WTC11 (cell line): ENCODE measurements around the gene ADCY2.

Experiments used
- CREB1 ChIP-seq: sonication (generic); formaldehyde crosslinking; IDR thresholded peaks from 2 replicates; pipeline ENCODE4 v1.8.0; 2023; ENCODE audit warnings: mild to moderate bottlenecking, missing genetic modification reagents
- CTCF ChIP-seq: fragments of 200-600 bp; IDR thresholded peaks from 2 replicates; pipeline ENCODE4 v1.8.0; 2022; ENCODE audit warnings: antibody characterized with exemption
- FOXJ3 ChIP-seq: sonication (generic); formaldehyde crosslinking; IDR thresholded peaks from 2 replicates; pipeline ENCODE4 v1.9.0; 2021; ENCODE audit warnings: missing genetic modification reagents, mild to moderate bottlenecking, borderline replicate concordance
- MAX ChIP-seq: sonication (generic); formaldehyde crosslinking; IDR thresholded peaks from 2 replicates; pipeline ENCODE4 v1.8.0; 2022; ENCODE audit warnings: mild to moderate bottlenecking, missing genetic modification reagents
- MYBL2 ChIP-seq: sonication (generic); formaldehyde crosslinking; IDR thresholded peaks from 2 replicates; pipeline ENCODE4 v1.8.1; 2023; ENCODE audit warnings: mild to moderate bottlenecking, moderate library complexity, missing genetic modification reagents
- PREB ChIP-seq: sonication (generic); formaldehyde crosslinking; IDR thresholded peaks from 2 replicates; pipeline ENCODE4 v1.8.1; 2022; ENCODE audit warnings: mild to moderate bottlenecking, missing genetic modification reagents, moderate library complexity, borderline replicate concordance
- RELA ChIP-seq: sonication (generic); formaldehyde crosslinking; IDR thresholded peaks from 2 replicates; pipeline ENCODE4 v1.8.1; 2022; ENCODE audit warnings: missing genetic modification reagents, mild to moderate bottlenecking, borderline replicate concordance
- ZBTB21 ChIP-seq: sonication (generic); formaldehyde crosslinking; IDR thresholded peaks from 2 replicates; pipeline ENCODE4 v1.8.1; 2023; ENCODE audit warnings: mild to moderate bottlenecking, missing genetic modification reagents, borderline replicate concordance
- ZNF317 ChIP-seq: sonication (generic); formaldehyde crosslinking; IDR thresholded peaks from 2 replicates; pipeline ENCODE4 v1.8.1; 2023; ENCODE audit warnings: low read depth, mild to moderate bottlenecking, moderate library complexity, missing genetic modification reagents, borderline replicate concordance
- TF ChIP-seq, protein P1 (sequence below): sonication (generic); formaldehyde crosslinking; IDR thresholded peaks from 2 replicates; pipeline ENCODE4 v1.8.0; 2022; ENCODE audit warnings: mild to moderate bottlenecking, missing genetic modification reagents

DNA sequence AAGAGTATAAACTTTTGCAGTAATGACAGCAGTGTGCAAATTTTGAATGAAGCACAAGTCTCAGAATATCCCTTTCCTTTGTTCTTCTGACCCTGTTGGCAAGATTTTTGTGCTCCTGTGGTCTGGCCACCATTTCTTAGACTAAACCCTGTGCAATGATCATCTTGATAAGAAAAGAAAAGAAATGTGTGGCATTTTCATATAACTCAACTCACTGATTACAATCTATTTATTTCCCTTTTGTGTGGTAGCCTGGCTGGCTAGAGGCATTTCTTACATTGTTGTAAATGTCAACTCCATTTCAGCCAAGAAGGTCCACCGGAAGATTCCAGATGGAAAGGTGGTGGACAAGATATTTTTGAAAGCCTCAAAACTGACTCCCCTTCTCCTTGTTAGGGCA lies 41.9 kb downstream of the ADCY2 start:
- TF ChIP-seq ZBTB21 (CRISPR knock-in tag) (no peak), CTCF (no peak), RELA (CRISPR knock-in tag) (no peak), MAX (CRISPR knock-in tag) (no peak), ZNF317 (CRISPR knock-in tag) (no peak), FOXJ3 (CRISPR knock-in tag) (no peak), PREB (CRISPR knock-in tag) (no peak), CREB1 (CRISPR knock-in tag) (no peak), MYBL2 (CRISPR knock-in tag) (no peak)
- TF ChIP-seq, protein P1, sequence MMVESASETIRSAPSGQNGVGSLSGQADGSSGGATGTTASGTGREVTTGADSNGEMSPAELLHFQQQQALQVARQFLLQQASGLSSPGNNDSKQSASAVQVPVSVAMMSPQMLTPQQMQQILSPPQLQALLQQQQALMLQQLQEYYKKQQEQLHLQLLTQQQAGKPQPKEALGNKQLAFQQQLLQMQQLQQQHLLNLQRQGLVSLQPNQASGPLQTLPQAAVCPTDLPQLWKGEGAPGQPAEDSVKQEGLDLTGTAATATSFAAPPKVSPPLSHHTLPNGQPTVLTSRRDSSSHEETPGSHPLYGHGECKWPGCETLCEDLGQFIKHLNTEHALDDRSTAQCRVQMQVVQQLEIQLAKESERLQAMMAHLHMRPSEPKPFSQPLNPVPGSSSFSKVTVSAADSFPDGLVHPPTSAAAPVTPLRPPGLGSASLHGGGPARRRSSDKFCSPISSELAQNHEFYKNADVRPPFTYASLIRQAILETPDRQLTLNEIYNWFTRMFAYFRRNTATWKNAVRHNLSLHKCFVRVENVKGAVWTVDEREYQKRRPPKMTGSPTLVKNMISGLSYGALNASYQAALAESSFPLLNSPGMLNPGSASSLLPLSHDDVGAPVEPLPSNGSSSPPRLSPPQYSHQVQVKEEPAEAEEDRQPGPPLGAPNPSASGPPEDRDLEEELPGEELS (CRISPR knock-in tag) = no peak
